Measurements from ENCODE around the gene DENND4B. TPM values are rescaled to one million over a fixed set of nuclear protein-coding genes. Genes with fewer than 3 reads are reported as not detected.

The DENND4B gene
- total and polyA plus RNA-seq, 9 of the 15 experiments (the other 6 are each of a cell fraction or from before 2014, with no cell fraction given): 9.5 to 80.5 (median 23.1) TPM

- TF ChIP-seq TFAP4 (CRISPR knock-in tag; IDR thresholded peaks at IDR 0.05; ENCODE audit: borderline replicate concordance) (no peak), PPARD (CRISPR knock-in tag; IDR thresholded peaks at IDR 0.05) (no peak), RUNX1 (IDR thresholded peaks at IDR 0.05; ENCODE audit: low read depth) (no peak), ZSCAN29 (IDR thresholded peaks at IDR 0.05) (no peak), ZNF592 (IDR thresholded peaks at IDR 0.05) (no peak), ZBTB17 (CRISPR knock-in tag; IDR thresholded peaks at IDR 0.05) (no peak), TEAD2 (tag; IDR thresholded peaks at IDR 0.05) (no peak), SAFB (IDR thresholded peaks at IDR 0.05; ENCODE audit: borderline replicate concordance, low read depth, low read length) (no peak), ZNF316 (IDR thresholded peaks at IDR 0.05) (no peak), CREM (IDR thresholded peaks at IDR 0.05; ENCODE audit: low read depth) (no peak), NR4A1 (CRISPR knock-in tag; IDR thresholded peaks at IDR 0.05) (no peak), NR4A1 (tag; IDR thresholded peaks at IDR 0.05) (no peak), MXI1 (IDR thresholded peaks at IDR 0.05; ENCODE audit: low read depth, low read length) (no peak), PKNOX1 (IDR thresholded peaks at IDR 0.05) (0 out of 2 replicates have a peak, but pooled peaks have one; percentile 18), PURB (CRISPR knock-in tag; IDR thresholded peaks at IDR 0.05; ENCODE audit: low read depth) (no peak), STAT5A (IDR thresholded peaks at IDR 0.05; ENCODE audit: borderline replicate concordance, low read length) (no peak), FOXJ3 (CRISPR knock-in tag; IDR thresholded peaks at IDR 0.05) (no peak), COPS2 (conservative IDR thresholded peaks at IDR 0.05) (no peak), STAG1 (CRISPR knock-in tag; IDR thresholded peaks at IDR 0.05; ENCODE audit: borderline replicate concordance) (no peak)
- TF ChIP-seq, protein P1, sequence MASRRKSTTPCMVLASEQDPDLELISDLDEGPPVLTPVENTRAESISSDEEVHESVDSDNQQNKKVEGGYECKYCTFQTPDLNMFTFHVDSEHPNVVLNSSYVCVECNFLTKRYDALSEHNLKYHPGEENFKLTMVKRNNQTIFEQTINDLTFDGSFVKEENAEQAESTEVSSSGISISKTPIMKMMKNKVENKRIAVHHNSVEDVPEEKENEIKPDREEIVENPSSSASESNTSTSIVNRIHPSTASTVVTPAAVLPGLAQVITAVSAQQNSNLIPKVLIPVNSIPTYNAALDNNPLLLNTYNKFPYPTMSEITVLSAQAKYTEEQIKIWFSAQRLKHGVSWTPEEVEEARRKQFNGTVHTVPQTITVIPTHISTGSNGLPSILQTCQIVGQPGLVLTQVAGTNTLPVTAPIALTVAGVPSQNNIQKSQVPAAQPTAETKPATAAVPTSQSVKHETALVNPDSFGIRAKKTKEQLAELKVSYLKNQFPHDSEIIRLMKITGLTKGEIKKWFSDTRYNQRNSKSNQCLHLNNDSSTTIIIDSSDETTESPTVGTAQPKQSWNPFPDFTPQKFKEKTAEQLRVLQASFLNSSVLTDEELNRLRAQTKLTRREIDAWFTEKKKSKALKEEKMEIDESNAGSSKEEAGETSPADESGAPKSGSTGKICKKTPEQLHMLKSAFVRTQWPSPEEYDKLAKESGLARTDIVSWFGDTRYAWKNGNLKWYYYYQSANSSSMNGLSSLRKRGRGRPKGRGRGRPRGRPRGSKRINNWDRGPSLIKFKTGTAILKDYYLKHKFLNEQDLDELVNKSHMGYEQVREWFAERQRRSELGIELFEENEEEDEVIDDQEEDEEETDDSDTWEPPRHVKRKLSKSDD (conservative IDR thresholded peaks at IDR 0.05; ENCODE audit: low read length): no peak
- TF ChIP-seq, protein P2, sequence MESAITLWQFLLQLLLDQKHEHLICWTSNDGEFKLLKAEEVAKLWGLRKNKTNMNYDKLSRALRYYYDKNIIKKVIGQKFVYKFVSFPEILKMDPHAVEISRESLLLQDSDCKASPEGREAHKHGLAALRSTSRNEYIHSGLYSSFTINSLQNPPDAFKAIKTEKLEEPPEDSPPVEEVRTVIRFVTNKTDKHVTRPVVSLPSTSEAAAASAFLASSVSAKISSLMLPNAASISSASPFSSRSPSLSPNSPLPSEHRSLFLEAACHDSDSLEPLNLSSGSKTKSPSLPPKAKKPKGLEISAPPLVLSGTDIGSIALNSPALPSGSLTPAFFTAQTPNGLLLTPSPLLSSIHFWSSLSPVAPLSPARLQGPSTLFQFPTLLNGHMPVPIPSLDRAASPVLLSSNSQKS (CRISPR knock-in tag; IDR thresholded peaks at IDR 0.05): no peak
Measured at GRCh38 chr1:153978274-153978909, 31.9 kb upstream of the DENND4B start (continued).

Data from K562 (cell line).